Tibial artery (tissue), 4 donors: ENCODE data around the gene CRNN.

ENCODE experiments used
- DNase-seq, 2 donors: peaks; one replicate each; pipeline ENCODE4 v3.0.0-alpha.2; 2019
- H3K27ac ChIP-seq, 2 donors: fragments of 200-600 bp; sonication (generic) in 1 of 2; 1 replicate in 1 of 2; 2 replicates in 1 of 2; pipeline ENCODE4 v1.5.1; 2018 to 2019; ENCODE audit warnings: mild to moderate bottlenecking in 1 of 2
- H3K27me3 ChIP-seq, 2 donors: fragments of 200-600 bp; sonication (generic) in 1 of 2; one replicate each; pipeline versions ENCODE4 v1.5.1 to v1.6.0; 2016 to 2019
- H3K36me3 ChIP-seq, 3 donors: fragments of 200-600 bp; sonication (generic) in 2 of 3; one replicate each; pipeline ENCODE4 v1.5.1; 2016 to 2019; ENCODE audit warnings: mild to moderate bottlenecking in 2 of 3
- H3K4me1 ChIP-seq, 4 donors: fragments of 200-600 bp; sonication (generic) in 2 of 4; 1 replicate in 3 of 4; 2 replicates in 1 of 4; pipeline ENCODE4 v1.5.1; 2016 to 2019
- H3K4me3 ChIP-seq, 2 donors: fragments of 200-600 bp; sonication (generic) in 1 of 2; 1 replicate in 1 of 2; 2 replicates in 1 of 2; pipeline ENCODE4 v1.5.1; 2018 to 2019; ENCODE audit warnings: mild to moderate bottlenecking in 2 of 2
- H3K9me3 ChIP-seq, 3 donors: fragments of 200-600 bp; sonication (generic) in 1 of 3; one replicate each; pipeline ENCODE4 v1.5.1; 2016 to 2019
- intact Hi-C: fragments of 100-400 bp; cut with DNase I; formaldehyde crosslinking; loops from one replicate; pipeline ENCODE4 v1.15.0; 2023; ENCODE audit warnings: low total_unique reads
- TF ChIP-seq, protein P1 (sequence below), 2 experiments: fragments of 200-600 bp in 1 of 2; fragments of 450-650 bp in 1 of 2; IDR thresholded peaks; one replicate each; pipeline ENCODE4 v1.5.1; 2017 to 2019; ENCODE audit warnings: antibody characterized with exemption in 2 of 2, mild to moderate bottlenecking in 1 of 2, moderate library complexity in 1 of 2

Gene CRNN

DNA sequence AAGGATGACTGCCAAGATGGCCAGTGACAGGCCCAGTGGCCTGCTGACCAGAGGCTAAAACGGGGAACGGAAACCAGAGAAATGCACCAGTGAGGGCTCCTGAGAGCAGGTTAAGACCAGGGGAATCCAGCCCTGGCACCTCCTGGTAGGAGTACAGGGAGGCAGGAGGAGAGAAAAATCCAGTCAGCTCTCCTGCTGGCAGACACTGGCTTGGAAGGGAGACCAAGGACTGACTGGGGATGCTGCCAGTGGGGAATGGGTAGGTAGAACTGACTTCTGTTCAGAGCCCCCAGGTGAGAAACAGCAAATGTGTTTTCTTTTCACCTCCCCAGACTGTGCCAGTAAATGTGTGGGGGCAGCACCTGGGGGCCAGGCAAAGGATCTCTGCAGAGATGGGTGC is 27.7 kb upstream of the CRNN start:
- Histone ChIP-seq H3K4me3 (no peak overlapping the region), H3K9me3 (no peaks in the 10 kb centered on the region), H3K27ac (no peak overlapping the region), H3K27me3 (peaks cover 0 to 2% of the 10 kb centered on the region in 2 donors), H3K4me1 (peaks cover 0 to 15% (median 0%) of the 10 kb centered on the region in 4 donors), H3K36me3 (no peaks in the 10 kb centered on the region)
- TF ChIP-seq, protein P1, sequence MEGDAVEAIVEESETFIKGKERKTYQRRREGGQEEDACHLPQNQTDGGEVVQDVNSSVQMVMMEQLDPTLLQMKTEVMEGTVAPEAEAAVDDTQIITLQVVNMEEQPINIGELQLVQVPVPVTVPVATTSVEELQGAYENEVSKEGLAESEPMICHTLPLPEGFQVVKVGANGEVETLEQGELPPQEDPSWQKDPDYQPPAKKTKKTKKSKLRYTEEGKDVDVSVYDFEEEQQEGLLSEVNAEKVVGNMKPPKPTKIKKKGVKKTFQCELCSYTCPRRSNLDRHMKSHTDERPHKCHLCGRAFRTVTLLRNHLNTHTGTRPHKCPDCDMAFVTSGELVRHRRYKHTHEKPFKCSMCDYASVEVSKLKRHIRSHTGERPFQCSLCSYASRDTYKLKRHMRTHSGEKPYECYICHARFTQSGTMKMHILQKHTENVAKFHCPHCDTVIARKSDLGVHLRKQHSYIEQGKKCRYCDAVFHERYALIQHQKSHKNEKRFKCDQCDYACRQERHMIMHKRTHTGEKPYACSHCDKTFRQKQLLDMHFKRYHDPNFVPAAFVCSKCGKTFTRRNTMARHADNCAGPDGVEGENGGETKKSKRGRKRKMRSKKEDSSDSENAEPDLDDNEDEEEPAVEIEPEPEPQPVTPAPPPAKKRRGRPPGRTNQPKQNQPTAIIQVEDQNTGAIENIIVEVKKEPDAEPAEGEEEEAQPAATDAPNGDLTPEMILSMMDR (IDR thresholded peaks at IDR 0.05) = no peak
- intact Hi-C loops = no loop called here
- DNase-seq = no peak

DNA sequence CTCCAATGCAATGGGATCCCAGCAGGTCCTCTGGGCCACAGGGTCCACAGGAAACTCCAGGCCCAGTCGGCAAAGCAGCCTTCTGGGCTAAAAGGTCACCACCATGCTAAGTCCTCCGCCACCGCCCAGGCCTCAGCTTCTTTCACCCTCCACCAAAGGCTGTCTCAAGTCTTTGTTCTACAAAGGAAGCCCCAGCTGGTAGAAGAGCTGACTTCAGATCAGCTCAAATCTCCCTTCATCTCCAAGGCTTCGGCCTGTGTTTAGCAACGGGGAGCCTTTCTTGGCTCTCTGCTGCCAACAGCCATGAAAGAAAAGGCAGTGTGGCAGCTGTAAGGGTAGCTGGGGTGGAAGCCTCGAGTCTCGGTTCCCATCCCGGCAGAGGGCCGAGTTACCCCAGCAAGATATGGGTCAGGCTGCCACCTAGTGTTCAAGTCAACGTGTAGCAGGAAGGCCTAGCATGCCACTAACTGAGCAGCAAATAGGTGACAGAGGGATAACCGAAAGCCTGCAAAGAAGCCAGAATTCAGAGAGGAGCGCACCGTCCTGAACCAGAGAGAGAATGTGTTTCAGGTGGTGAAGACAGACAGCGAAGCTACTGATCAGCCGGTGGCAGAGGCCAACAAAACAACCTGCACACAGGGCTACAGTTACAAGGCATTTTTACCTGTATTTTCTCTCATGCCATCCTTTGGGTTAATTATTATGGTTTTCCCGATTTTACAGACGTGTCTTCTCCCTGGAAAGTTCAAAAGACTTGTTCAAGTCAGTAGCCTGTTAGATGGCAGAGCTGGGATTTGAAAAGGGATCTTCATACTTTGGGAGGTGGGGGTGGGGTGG is 26.8 kb upstream of the CRNN start:
- TF ChIP-seq, protein P1 (IDR thresholded peaks at IDR 0.05) = peak; percentile 71 to 75
- H3K4me1 ChIP-seq = peaks cover 0 to 15% (median 0%) of the 10 kb centered on the region in 4 donors
- intact Hi-C loops = no loop called here

DNA sequence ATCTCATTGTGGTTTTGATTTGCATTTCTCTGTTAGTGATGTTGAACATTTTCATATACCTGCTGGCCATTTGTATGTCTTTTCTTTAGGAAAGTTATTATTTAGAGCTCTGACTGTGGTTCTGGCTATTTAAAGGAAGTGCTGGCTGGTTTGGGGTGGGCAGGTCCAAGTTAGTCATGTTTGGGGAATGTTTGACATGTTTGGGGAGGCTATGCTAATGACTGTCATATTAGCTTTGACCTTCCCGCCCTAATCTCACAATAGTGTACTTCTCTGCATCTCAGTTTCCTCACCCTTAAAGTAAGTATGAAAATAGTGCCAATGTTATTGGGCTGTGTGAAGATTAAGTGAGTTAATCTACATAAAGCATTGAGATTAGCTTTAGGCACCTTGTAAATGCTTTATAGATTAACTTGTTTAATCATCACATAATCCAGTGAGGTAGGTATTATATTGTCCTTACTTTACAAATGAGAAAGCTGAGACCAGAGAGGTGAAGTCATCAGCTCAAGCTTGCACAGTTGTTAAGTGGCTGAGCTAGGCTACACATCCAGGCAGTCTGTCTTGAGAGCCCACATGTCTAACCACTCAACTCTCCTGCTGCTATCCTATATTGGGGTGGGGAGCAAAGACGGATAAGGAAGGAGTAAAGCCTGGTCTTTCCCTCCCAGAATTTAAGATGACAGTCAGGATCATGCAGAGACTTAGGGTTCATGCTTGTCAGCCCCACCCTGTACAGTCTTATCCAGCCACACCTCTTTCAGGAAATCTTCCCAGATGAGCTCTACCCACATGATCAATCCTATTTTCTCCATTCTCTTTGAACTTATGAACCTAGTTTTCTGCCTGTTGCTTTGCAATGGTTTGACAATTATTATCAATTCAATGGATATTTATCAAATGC is 22.8 kb upstream of the CRNN start:
- no peaks in the 10 kb centered on the region for H3K27me3 ChIP-seq
- H3K36me3 ChIP-seq = no peaks in the 10 kb centered on the region
- H3K4me1 ChIP-seq = peaks cover 0 to 4% (median 0%) of the 10 kb centered on the region in 4 donors
- TF ChIP-seq, protein P1 (IDR thresholded peaks at IDR 0.05) = no peak
- H3K4me3 ChIP-seq = no peak overlapping the region
- no peaks in the 10 kb centered on the region for H3K9me3 ChIP-seq
- no peak for DNase-seq
- intact Hi-C loops = no loop called here
- no peak overlapping the region for H3K27ac ChIP-seq

More for the DNA sequence above, 26.8 kb upstream of the CRNN start:
- no peak overlapping the region for H3K27ac ChIP-seq
- H3K9me3 ChIP-seq = no peaks in the 10 kb centered on the region
- no peak overlapping the region for H3K4me3 ChIP-seq
- peak; percentile 68 to 70 for DNase-seq
- no peaks in the 10 kb centered on the region for H3K27me3 ChIP-seq
- no peaks in the 10 kb centered on the region for H3K36me3 ChIP-seq

DNA sequence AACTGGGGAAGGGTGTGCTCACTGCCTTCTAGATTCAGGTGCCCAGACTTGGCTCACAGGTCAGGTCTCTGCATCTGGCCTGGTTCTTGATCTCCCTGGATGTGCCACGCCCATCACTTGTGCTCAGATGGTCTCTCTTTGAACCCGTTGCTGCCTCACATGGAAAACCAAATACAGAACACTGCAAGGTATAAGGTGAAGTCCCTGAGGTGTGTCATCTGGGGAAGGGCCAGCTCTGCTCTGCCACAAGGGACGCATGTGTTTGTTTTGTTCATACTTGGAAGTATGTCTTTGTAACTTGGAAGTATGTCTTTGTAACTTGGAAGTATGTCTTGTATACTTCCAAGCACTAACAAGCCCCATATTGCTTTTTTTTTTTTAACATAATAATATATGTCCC is 13.4 kb upstream of the CRNN start:
- Histone ChIP-seq H3K4me1 (no peaks in the 10 kb centered on the region), H3K4me3 (no peak overlapping the region), H3K36me3 (no peaks in the 10 kb centered on the region), H3K27me3 (no peaks in the 10 kb centered on the region), H3K9me3 (peaks cover 0 to 8% (median 0%) of the 10 kb centered on the region in 3 donors), H3K27ac (no peak overlapping the region)
- no peak for DNase-seq
- TF ChIP-seq, protein P1 (IDR thresholded peaks at IDR 0.05) = no peak
- intact Hi-C loops = no loop called here

DNA sequence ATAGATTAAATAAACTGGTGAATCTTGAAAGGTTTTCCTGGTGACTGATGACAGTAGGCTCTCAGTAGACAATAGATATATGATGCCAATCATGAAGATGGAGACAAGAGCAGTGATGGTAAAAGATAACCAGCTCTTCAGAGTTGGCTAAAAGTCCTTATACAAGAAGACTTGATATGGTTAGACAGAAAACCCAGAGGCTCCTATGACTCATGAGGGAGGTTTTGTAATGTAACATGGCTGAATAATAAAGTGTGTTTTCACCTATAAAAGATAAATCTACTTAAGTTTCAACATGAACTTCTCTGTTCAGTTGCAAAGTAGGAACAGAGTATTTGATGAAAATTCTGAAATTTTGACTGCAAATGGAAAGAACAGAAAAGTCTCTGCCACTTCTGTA is 12.7 kb upstream of the CRNN start:
- H3K4me3 ChIP-seq = no peak overlapping the region
- H3K27ac ChIP-seq = no peak overlapping the region
- intact Hi-C loops = no loop called here
- H3K27me3 ChIP-seq = no peaks in the 10 kb centered on the region
- no peak for DNase-seq
- no peaks in the 10 kb centered on the region for H3K4me1 ChIP-seq
- H3K36me3 ChIP-seq = no peaks in the 10 kb centered on the region
- TF ChIP-seq, protein P1 (IDR thresholded peaks at IDR 0.05) = no peak
- H3K9me3 ChIP-seq = peaks cover 0 to 8% (median 0%) of the 10 kb centered on the region in 3 donors
